Measurements from ENCODE around the gene RIMBP2.

DNA sequence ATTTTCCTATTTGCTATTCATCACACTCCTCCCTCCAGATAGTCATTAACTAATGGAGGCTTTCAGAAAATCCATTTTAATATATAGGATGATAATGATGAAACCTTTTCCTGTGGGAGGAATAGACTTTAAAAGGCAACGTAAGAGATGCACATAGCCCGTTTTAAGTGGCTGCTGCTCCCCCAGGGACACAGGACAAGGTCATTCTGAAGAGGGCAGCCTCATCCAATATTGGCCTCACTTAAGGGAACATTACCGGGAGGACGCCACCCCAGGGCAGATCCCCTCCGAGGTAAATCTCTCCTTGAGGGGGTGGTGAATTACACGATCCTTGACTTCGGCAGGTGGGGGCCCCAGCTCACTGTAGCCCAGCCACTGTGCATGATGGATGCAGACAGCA is 246.5 kb downstream of the RIMBP2 start:
- TF ChIP-seq, protein P1, sequence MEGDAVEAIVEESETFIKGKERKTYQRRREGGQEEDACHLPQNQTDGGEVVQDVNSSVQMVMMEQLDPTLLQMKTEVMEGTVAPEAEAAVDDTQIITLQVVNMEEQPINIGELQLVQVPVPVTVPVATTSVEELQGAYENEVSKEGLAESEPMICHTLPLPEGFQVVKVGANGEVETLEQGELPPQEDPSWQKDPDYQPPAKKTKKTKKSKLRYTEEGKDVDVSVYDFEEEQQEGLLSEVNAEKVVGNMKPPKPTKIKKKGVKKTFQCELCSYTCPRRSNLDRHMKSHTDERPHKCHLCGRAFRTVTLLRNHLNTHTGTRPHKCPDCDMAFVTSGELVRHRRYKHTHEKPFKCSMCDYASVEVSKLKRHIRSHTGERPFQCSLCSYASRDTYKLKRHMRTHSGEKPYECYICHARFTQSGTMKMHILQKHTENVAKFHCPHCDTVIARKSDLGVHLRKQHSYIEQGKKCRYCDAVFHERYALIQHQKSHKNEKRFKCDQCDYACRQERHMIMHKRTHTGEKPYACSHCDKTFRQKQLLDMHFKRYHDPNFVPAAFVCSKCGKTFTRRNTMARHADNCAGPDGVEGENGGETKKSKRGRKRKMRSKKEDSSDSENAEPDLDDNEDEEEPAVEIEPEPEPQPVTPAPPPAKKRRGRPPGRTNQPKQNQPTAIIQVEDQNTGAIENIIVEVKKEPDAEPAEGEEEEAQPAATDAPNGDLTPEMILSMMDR (conservative IDR thresholded peaks at IDR 0.05 in 1 of 2, IDR thresholded peaks at IDR 0.05 in 1 of 2; ENCODE audit: extremely low read depth in 1 of 2, insufficient read depth in 1 of 2, low read depth in 1 of 2, low read length in 2 of 2): no peak
- no peak for TF ChIP-seq EZH2 (IDR thresholded peaks at IDR 0.05; ENCODE audit: borderline replicate concordance, low read length)
